Natural killer cell (primary cell): ENCODE measurements around the gene ZFP69B. TPM values are rescaled to one million over a fixed set of nuclear protein-coding genes. Genes with fewer than 3 reads are reported as not detected.
A peak's percentile ranks its signal among the peaks of the same experiment; 100 is the strongest.

Experiments
- ATAC-seq, 3 donors: fragments of 150-1000 bp in 2 of 3; fragments of 200-7000 bp in 1 of 3; cut with Tn5 transposase; 1 replicate in 1 of 3; 2 replicates in 2 of 3; pipeline ENCODE4 v1.10.0; 2021; ENCODE audit warnings: mild to moderate bottlenecking in 2 of 3, moderate library complexity in 2 of 3
- DNase-seq, 2 donors: peaks; one replicate each; pipeline versions ENCODE4 v3.0.0 to v3.0.0-alpha.2; 2013 to 2021; ENCODE audit warnings: mixed read lengths in 1 of 2
- H3K27ac ChIP-seq: one replicate; pipeline ENCODE4 v1.5.1; 2013; ENCODE audit warnings: mild to moderate bottlenecking, low read length
- H3K27me3 ChIP-seq: one replicate; pipeline ENCODE4 v1.6.1; 2013; ENCODE audit warnings: low read length; ENCODE audit not compliant: control insufficient read depth, insufficient read depth
- H3K36me3 ChIP-seq: one replicate; pipeline ENCODE4 v1.6.1; 2013; ENCODE audit warnings: low read length; ENCODE audit not compliant: control insufficient read depth, insufficient read depth
- H3K4me1 ChIP-seq: one replicate; pipeline ENCODE4 v1.6.1; 2013; ENCODE audit warnings: low read length; ENCODE audit not compliant: control insufficient read depth, insufficient read depth
- H3K4me3 ChIP-seq: one replicate; pipeline ENCODE4 v1.5.1; 2013; ENCODE audit warnings: low read length
- H3K9me3 ChIP-seq: one replicate; pipeline ENCODE4 v1.6.1; 2013; ENCODE audit warnings: low read length; ENCODE audit not compliant: control insufficient read depth, insufficient read depth
- H3K27ac Mint-ChIP-seq, 2 donors: one replicate each; pipeline ENCODE4 v1.8.0; 2022; ENCODE audit warnings: mild to moderate bottlenecking in 2 of 2, mixed read lengths in 2 of 2, moderate library complexity in 1 of 2
- H3K27me3 Mint-ChIP-seq, 2 donors: one replicate each; pipeline ENCODE4 v1.8.0; 2022; ENCODE audit warnings: low read depth in 2 of 2, mixed read lengths in 2 of 2
- H3K36me3 Mint-ChIP-seq: one replicate; pipeline ENCODE4 v1.8.0; 2022; ENCODE audit warnings: mixed read lengths
- H3K4me1 Mint-ChIP-seq, 2 donors: one replicate each; pipeline ENCODE4 v1.8.0; 2022; ENCODE audit warnings: mixed read lengths in 2 of 2
- H3K4me3 Mint-ChIP-seq: one replicate; pipeline ENCODE4 v1.8.0; 2022; ENCODE audit warnings: mild to moderate bottlenecking, moderate library complexity, mixed read lengths
- H3K9me3 Mint-ChIP-seq, 2 donors: one replicate each; pipeline ENCODE4 v1.8.0; 2022; ENCODE audit warnings: mixed read lengths in 2 of 2
- CTCF ChIP-seq: fragments of 200-600 bp; IDR thresholded peaks from one replicate; pipeline ENCODE4 v1.8.0; 2022; ENCODE audit warnings: antibody characterized with exemption
- WGBS: methylation state at CpG from one replicate; pipeline ENCODE4 v1.1.7; 2013; ENCODE audit warnings: missing lambda C conversion rate; ENCODE audit not compliant: insufficient coverage; 5-methylcytosine and 5-hydroxymethylcytosine counted together
- intact Hi-C: fragments of 100-400 bp; cut with micrococcal nuclease; formaldehyde crosslinking; loops from one replicate; pipeline ENCODE4 v1.14.2; 2022
- total RNA-seq, 4 donors: library from RNA; stranded (reverse); fragments of 120-200 nt in 1 of 4; gene quantifications; one replicate each; pipeline versions ENCODE4 v1.2.3 to v1.2.4, GENCODE V29; 2013 to 2022

Gene ZFP69B
- total RNA-seq, 3 donors from 2014 or later (not counting 1 experiment from before 2014, with no cell fraction given), result 2.2 to 2.4 (median 2.3) TPM

- Mint-ChIP-seq H3K4me3 (no peak overlapping the region), H3K4me1 (peaks cover 5% of the 10 kb centered on the region in 2 donors), H3K27ac (peak overlapping the region in 1 of 2 donors; percentile 27), H3K36me3 (peaks cover 15% of the 10 kb centered on the region), H3K9me3 (no peaks in the 10 kb centered on the region), H3K27me3 (no peaks in the 10 kb centered on the region)
- H3K4me3 ChIP-seq, result no peak overlapping the region
- H3K27ac ChIP-seq, result no peak overlapping the region
- H3K36me3 ChIP-seq, result peaks cover 53% of the 10 kb centered on the region
- peaks cover 27% of the 10 kb centered on the region for H3K4me1 ChIP-seq
- ATAC-seq (no peak), DNase-seq (no peak)
- intact Hi-C loops, result no loop called here
- 97% methylated on average over 8 of the region's 11 CpGs for WGBS
- no peaks in the 10 kb centered on the region for H3K9me3 ChIP-seq
- TF ChIP-seq CTCF, result no peak
- no peaks in the 10 kb centered on the region for H3K27me3 ChIP-seq
Observed at GRCh38 chr1:40422630-40423263, 27.5 kb upstream of the ZFP69B start.

- intact Hi-C loops, result no loop called here
- Histone ChIP-seq H3K27ac (no peak overlapping the region), H3K4me1 (peaks cover 27% of the 10 kb centered on the region), H3K4me3 (no peak overlapping the region), H3K9me3 (no peaks in the 10 kb centered on the region), H3K36me3 (peaks cover 48% of the 10 kb centered on the region), H3K27me3 (no peaks in the 10 kb centered on the region)
- Mint-ChIP-seq H3K27me3 (no peaks in the 10 kb centered on the region), H3K4me3 (no peak overlapping the region), H3K4me1 (peaks cover 5% of the 10 kb centered on the region in 2 donors), H3K9me3 (no peaks in the 10 kb centered on the region), H3K36me3 (peaks cover 10% of the 10 kb centered on the region), H3K27ac (peak overlapping the region in 1 of 2 donors; percentile 27)
- TF ChIP-seq CTCF, result no peak
- ATAC-seq (no peak), DNase-seq (no peak)
- 79% methylated on average over 4 of the region's 4 CpGs for WGBS
Observed at GRCh38 chr1:40423264-40423642, 27.0 kb upstream of the ZFP69B start.

GRCh38 chr1:40423951-40424618 lies 26.2 kb upstream of the ZFP69B start:
- H3K36me3 ChIP-seq, result peaks cover 41% of the 10 kb centered on the region
- no peak overlapping the region for H3K4me3 Mint-ChIP-seq
- no peaks in the 10 kb centered on the region for H3K9me3 ChIP-seq
- TF ChIP-seq CTCF, result no peak
- no peaks in the 10 kb centered on the region for H3K27me3 Mint-ChIP-seq
- peak overlapping the region in 1 of 2 donors; percentile 48 for H3K27ac Mint-ChIP-seq
- intact Hi-C loops, result no loop called here
- peaks cover 5% of the 10 kb centered on the region in 2 donors for H3K4me1 Mint-ChIP-seq
- H3K4me3 ChIP-seq, result no peak overlapping the region
- H3K9me3 Mint-ChIP-seq, result no peaks in the 10 kb centered on the region
- H3K27ac ChIP-seq, result no peak overlapping the region
- H3K36me3 Mint-ChIP-seq, result peaks cover 1% of the 10 kb centered on the region
- ATAC-seq, result no peak
- H3K27me3 ChIP-seq, result no peaks in the 10 kb centered on the region
- DNase-seq, result no peak
- peaks cover 27% of the 10 kb centered on the region for H3K4me1 ChIP-seq
- WGBS, result 98% methylated on average over 6 of the region's 6 CpGs
